22Rv1 (cell line): ENCODE results near the gene KBTBD7.

ENCODE experiments used
- H3K27ac ChIP-seq: fragments of 450-650 bp; 2 replicates; pipeline ENCODE4 v1.5.1; 2017
- CTCF ChIP-seq: fragments of 450-650 bp; IDR thresholded peaks from 2 replicates; pipeline ENCODE4 v1.5.1; 2017; ENCODE audit warnings: mild to moderate bottlenecking
- ZFX ChIP-seq: fragments of 450-650 bp; IDR thresholded peaks from 2 replicates; pipeline ENCODE4 v1.6.1; 2017; ENCODE audit warnings: antibody characterized with exemption, borderline replicate concordance

KBTBD7 gene

GRCh38 chr13:41193919-41194824 lies at the start of gene KBTBD7:
Gene KBTBD7, minus strand, starts transcription at chr13:41194569. Its CDS starts 312 bp downstream, at chr13:41194257.
- H3K27ac ChIP-seq, result peak within 1 kb of the TSS; percentile 82
- TF ChIP-seq ZFX (no peak), CTCF (no peak)

GRCh38 chr13:41241626-41242025 lies 47.3 kb upstream of the KBTBD7 start:
- H3K27ac ChIP-seq, result no peak overlapping the region
- no peak for TF ChIP-seq ZFX

GRCh38 chr13:41236369-41236768 lies 42.0 kb upstream of the KBTBD7 start:
- TF ChIP-seq CTCF (no peak), ZFX (no peak)
- H3K27ac ChIP-seq, result no peak overlapping the region

GRCh38 chr13:41232578-41233480 lies 38.5 kb upstream of the KBTBD7 start:
- no peak overlapping the region for H3K27ac ChIP-seq
- TF ChIP-seq CTCF, result no peak
- no peak for TF ChIP-seq ZFX

- TF ChIP-seq ZFX, result no peak
- no peak for TF ChIP-seq CTCF
- peak overlapping the region; percentile 24; the same call in 1 of the 2 replicates for H3K27ac ChIP-seq
These were observed 37.4 kb upstream of the KBTBD7 start for GRCh38 chr13:41231786-41232185.

GRCh38 chr13:41231025-41231677 lies 36.8 kb upstream of the KBTBD7 start:
- H3K27ac ChIP-seq, result peak overlapping the region; percentile 24; the same call in 1 of the 2 replicates
- TF ChIP-seq CTCF, result no peak
- no peak for TF ChIP-seq ZFX

- H3K27ac ChIP-seq, result no peak overlapping the region
- no peak for TF ChIP-seq CTCF
- TF ChIP-seq ZFX, result no peak
These were observed 35.0 kb upstream of the KBTBD7 start for GRCh38 chr13:41229356-41229755.
